ENCODE data around the gene AKAP8L.

DNA sequence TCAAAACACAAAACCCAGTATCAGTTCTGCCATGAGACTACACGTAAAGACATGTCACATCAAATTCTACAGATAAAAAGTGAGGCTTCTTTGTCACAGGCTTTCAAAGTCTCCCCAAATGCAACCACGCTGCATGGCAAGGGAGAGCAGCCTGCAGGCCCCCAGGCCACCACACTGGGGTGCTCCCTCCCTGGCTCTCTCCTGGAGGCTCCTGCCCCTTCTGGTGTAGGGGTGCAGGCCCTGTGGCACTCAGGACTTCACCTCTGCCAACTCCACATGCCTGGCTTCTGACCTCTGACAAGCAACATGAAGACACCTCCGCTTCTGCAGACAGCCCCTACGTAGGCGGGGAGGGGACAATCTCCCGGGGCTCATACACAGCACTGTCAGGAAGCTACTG, 53.5 kb downstream of the AKAP8L start:
- TF ChIP-seq, protein P1, sequence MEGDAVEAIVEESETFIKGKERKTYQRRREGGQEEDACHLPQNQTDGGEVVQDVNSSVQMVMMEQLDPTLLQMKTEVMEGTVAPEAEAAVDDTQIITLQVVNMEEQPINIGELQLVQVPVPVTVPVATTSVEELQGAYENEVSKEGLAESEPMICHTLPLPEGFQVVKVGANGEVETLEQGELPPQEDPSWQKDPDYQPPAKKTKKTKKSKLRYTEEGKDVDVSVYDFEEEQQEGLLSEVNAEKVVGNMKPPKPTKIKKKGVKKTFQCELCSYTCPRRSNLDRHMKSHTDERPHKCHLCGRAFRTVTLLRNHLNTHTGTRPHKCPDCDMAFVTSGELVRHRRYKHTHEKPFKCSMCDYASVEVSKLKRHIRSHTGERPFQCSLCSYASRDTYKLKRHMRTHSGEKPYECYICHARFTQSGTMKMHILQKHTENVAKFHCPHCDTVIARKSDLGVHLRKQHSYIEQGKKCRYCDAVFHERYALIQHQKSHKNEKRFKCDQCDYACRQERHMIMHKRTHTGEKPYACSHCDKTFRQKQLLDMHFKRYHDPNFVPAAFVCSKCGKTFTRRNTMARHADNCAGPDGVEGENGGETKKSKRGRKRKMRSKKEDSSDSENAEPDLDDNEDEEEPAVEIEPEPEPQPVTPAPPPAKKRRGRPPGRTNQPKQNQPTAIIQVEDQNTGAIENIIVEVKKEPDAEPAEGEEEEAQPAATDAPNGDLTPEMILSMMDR (IDR thresholded peaks at IDR 0.05) = no peak
- TF ChIP-seq POLR2A (IDR thresholded peaks at IDR 0.05) = no peak
